ENCODE data around the gene UBXN1. TPM values are rescaled to one million over a fixed set of nuclear protein-coding genes. Genes with fewer than 3 reads are reported as not detected.

Gene UBXN1
- 88.6 TPM for total RNA-seq
- long read RNA-seq, transcript UBXN1-217 (10 exons, 943 nt), result minor isoform, 14 of 212 reads
- long read RNA-seq, transcript UBXN1-201 (8 exons, 1,291 nt), result minor isoform, 6 of 212 reads
- long read RNA-seq, transcript UBXN1-202 (9 exons, 1,153 nt), result major isoform, 170 of 212 reads
- long read RNA-seq, partial matches to known transcripts, result 16 of 212 reads
- long read RNA-seq, other reads (novel, unspliced or antisense), result 5 of 212 reads

GRCh38 chr11:62678770-62679696 lies at the start of gene UBXN1:
UBXN1 (minus strand) TSS chr11:62679073; CDS start chr11:62678923, 150 bp downstream.
- intact Hi-C loops (cut with micrococcal nuclease), result no loop called here
- DNase-seq (peak; percentile 93), ATAC-seq (peak; percentile 88)

GRCh38 chr11:62728171-62728988 lies 49.5 kb upstream of the UBXN1 start, which contains the start of gene TTC9C:
TTC9C (plus strand) TSS chr11:62728486; CDS start chr11:62728849, 363 bp downstream.
- intact Hi-C loops (cut with micrococcal nuclease), result no loop called here
- peak; percentile 88 for DNase-seq

GRCh38 chr11:62727872-62728170 lies 48.9 kb upstream of the UBXN1 start:
- peak; percentile 80 for ATAC-seq
- peak; percentile 84 for DNase-seq
- intact Hi-C loops (cut with micrococcal nuclease), result no loop called here

More at GRCh38 chr11:62728171-62728988, 49.5 kb upstream of the UBXN1 start, which contains the start of gene TTC9C:
- ATAC-seq, result peak; percentile 70

- intact Hi-C loops (cut with micrococcal nuclease), result no loop called here
- DNase-seq (peak; percentile 99), ATAC-seq (peak; percentile 93)
Measured at GRCh38 chr11:62727165-62727871, 48.4 kb upstream of the UBXN1 start, which contains the start of gene HNRNPUL2. HNRNPUL2 (minus strand) TSS chr11:62727457; CDS start chr11:62727156, 301 bp downstream.

- peak; percentile 3 for ATAC-seq
- intact Hi-C loops (cut with micrococcal nuclease), result no loop called here
- DNase-seq, result no peak
Measured at GRCh38 chr11:62726915-62727164, 48.0 kb upstream of the UBXN1 start.

GRCh38 chr11:62726156-62726914 lies 47.5 kb upstream of the UBXN1 start:
- ATAC-seq, result no peak
- intact Hi-C loops (cut with micrococcal nuclease), result no loop called here
- no peak for DNase-seq

- DNase-seq (no peak), ATAC-seq (no peak)
- intact Hi-C loops (cut with micrococcal nuclease), result no loop called here
Measured at GRCh38 chr11:62725646-62726045, 46.8 kb upstream of the UBXN1 start.

GRCh38 chr11:62724171-62724570 lies 45.3 kb upstream of the UBXN1 start:
- ATAC-seq (no peak), DNase-seq (no peak)
- intact Hi-C loops (cut with micrococcal nuclease), result no loop called here

GRCh38 chr11:62721994-62722393 lies 43.1 kb upstream of the UBXN1 start:
- DNase-seq (no peak), ATAC-seq (no peak)
- intact Hi-C loops (cut with micrococcal nuclease), result no loop called here

- intact Hi-C loops (cut with micrococcal nuclease), result no loop called here
- DNase-seq (no peak), ATAC-seq (no peak)
Measured at GRCh38 chr11:62719302-62719978, 40.6 kb upstream of the UBXN1 start.

- ATAC-seq (no peak), DNase-seq (no peak)
- intact Hi-C loops (cut with micrococcal nuclease), result no loop called here
Measured at GRCh38 chr11:62716816-62717215, 37.9 kb upstream of the UBXN1 start.

GRCh38 chr11:62716206-62716605 lies 37.3 kb upstream of the UBXN1 start:
- DNase-seq (no peak), ATAC-seq (no peak)
- intact Hi-C loops (cut with micrococcal nuclease), result no loop called here

GRCh38 chr11:62715150-62716130 lies 36.6 kb upstream of the UBXN1 start:
- DNase-seq (no peak), ATAC-seq (no peak)
- intact Hi-C loops (cut with micrococcal nuclease), result no loop called here

GRCh38 chr11:62713343-62713742 lies 34.5 kb upstream of the UBXN1 start:
- no peak for DNase-seq
- intact Hi-C loops (cut with micrococcal nuclease), result no loop called here
- ATAC-seq, result peak; percentile 13

- intact Hi-C loops (cut with micrococcal nuclease), result no loop called here
- DNase-seq (no peak), ATAC-seq (no peak)
Measured at GRCh38 chr11:62712861-62713260, 34.0 kb upstream of the UBXN1 start.

- intact Hi-C loops (cut with micrococcal nuclease), result no loop called here
- ATAC-seq (no peak), DNase-seq (no peak)
Measured at GRCh38 chr11:62712276-62712812, 33.5 kb upstream of the UBXN1 start.

- no peak for ATAC-seq
- intact Hi-C loops (cut with micrococcal nuclease), result no loop called here
- DNase-seq, result no peak
Measured at GRCh38 chr11:62710001-62710345, 31.1 kb upstream of the UBXN1 start.

Measured in left ventricle myocardium superior (tissue), 1 donor.